ENCODE measurements around the gene CLDN2.

DNA sequence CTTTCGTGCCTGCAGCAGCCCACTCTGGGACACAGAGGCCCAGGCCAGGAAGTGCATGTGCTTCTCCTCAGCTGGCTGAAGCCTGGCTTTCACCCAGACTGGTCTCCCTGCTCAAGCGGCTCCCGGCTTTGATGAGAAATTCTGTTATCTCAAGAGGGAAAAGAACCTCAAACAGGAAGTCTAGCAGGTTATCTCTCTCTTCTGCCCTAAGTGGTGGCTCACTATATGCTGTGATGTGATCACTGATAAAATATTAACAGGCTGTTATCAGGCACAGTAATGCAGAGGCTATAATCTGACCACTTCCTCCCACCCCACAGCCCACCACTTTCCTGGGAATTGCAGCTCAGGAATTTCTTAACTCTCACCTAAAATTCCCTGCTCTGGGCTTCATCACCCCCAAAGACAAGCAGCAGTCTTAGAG lies 13.3 kb downstream of the CLDN2 start:
- TF ChIP-seq, protein P1, sequence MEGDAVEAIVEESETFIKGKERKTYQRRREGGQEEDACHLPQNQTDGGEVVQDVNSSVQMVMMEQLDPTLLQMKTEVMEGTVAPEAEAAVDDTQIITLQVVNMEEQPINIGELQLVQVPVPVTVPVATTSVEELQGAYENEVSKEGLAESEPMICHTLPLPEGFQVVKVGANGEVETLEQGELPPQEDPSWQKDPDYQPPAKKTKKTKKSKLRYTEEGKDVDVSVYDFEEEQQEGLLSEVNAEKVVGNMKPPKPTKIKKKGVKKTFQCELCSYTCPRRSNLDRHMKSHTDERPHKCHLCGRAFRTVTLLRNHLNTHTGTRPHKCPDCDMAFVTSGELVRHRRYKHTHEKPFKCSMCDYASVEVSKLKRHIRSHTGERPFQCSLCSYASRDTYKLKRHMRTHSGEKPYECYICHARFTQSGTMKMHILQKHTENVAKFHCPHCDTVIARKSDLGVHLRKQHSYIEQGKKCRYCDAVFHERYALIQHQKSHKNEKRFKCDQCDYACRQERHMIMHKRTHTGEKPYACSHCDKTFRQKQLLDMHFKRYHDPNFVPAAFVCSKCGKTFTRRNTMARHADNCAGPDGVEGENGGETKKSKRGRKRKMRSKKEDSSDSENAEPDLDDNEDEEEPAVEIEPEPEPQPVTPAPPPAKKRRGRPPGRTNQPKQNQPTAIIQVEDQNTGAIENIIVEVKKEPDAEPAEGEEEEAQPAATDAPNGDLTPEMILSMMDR (IDR thresholded peaks at IDR 0.05), result no peak
- TF ChIP-seq POLR2A (IDR thresholded peaks at IDR 0.05), result no peak

Measured in right lobe of liver (tissue), 4 donors.